Activated naive CD4-positive, alpha-beta T cell treated with anti-CD3 and anti-CD28 coated beads, Interleukin-2, amount 10 ng/mL, durations not matched to agents 7 days and 5 days (primary cell): ENCODE results near the gene KCNAB1.
"Not testable (repeated sequence)": the region's sequence is repeated elsewhere in the genome, so short reads cannot be mapped to it uniquely, and the experiment has no call there.

ENCODE experiments used
- CTCF ChIA-PET: fragments of 350-600 bp; sonication (Branson Sonifier 250); formaldehyde crosslinking; loops from one replicate; lab custom pipeline; 2021; ENCODE audit warnings: antibody characterized with exemption; lab: Charles Lee
- DNase-seq: peaks from one replicate; pipeline ENCODE4 v3.0.0-alpha.2; 2020
- H3K27ac Mint-ChIP-seq: one replicate; pipeline ENCODE4 v1.8.0; 2021; ENCODE audit warnings: mild to moderate bottlenecking, moderate library complexity, mixed read lengths
- H3K27me3 Mint-ChIP-seq: one replicate; pipeline ENCODE4 v1.8.0; 2021; ENCODE audit warnings: mild to moderate bottlenecking, mixed read lengths
- H3K36me3 Mint-ChIP-seq: one replicate; pipeline ENCODE4 v1.8.0; 2021; ENCODE audit warnings: mixed read lengths
- H3K4me1 Mint-ChIP-seq: one replicate; pipeline ENCODE4 v1.8.0; 2021; ENCODE audit warnings: mixed read lengths
- H3K4me3 Mint-ChIP-seq: one replicate; pipeline ENCODE4 v1.8.0; 2021; ENCODE audit warnings: mild to moderate bottlenecking, moderate library complexity, mixed read lengths
- H3K9me3 Mint-ChIP-seq: one replicate; pipeline ENCODE4 v1.8.0; 2021; ENCODE audit warnings: mixed read lengths

The KCNAB1 gene

GRCh38 chr3:156231221-156231620, 110.8 kb downstream of the KCNAB1 start:
- H3K4me3 Mint-ChIP-seq, DNase-seq, H3K4me1 Mint-ChIP-seq, CTCF ChIA-PET, H3K27ac Mint-ChIP-seq, H3K36me3 Mint-ChIP-seq, H3K9me3 Mint-ChIP-seq: not testable (repeated sequence)
- H3K27me3 Mint-ChIP-seq: peaks cover 24% of the 10 kb centered on the region

GRCh38 chr3:156233876-156234275, 113.5 kb downstream of the KCNAB1 start:
- Mint-ChIP-seq H3K4me1 (no peaks in the 10 kb centered on the region), H3K27ac (no peak overlapping the region), H3K27me3 (peaks cover 16% of the 10 kb centered on the region), H3K36me3 (no peaks in the 10 kb centered on the region), H3K9me3 (no peaks in the 10 kb centered on the region), H3K4me3 (no peak overlapping the region)
- CTCF ChIA-PET: no interaction called here
- no peak for DNase-seq

- H3K36me3 Mint-ChIP-seq: no peaks in the 10 kb centered on the region
- CTCF ChIA-PET: interaction anchor here (0.7 kb wide), 1 partner anchor 84 kb away, joined by 3 read pairs; no protein-coding TSS in a partner anchor
- H3K4me1 Mint-ChIP-seq: no peaks in the 10 kb centered on the region
- H3K27ac Mint-ChIP-seq: no peak overlapping the region
- H3K27me3 Mint-ChIP-seq: peaks cover 16% of the 10 kb centered on the region
- DNase-seq: no peak
- H3K4me3 Mint-ChIP-seq: no peak overlapping the region
- H3K9me3 Mint-ChIP-seq: no peaks in the 10 kb centered on the region
Observed at GRCh38 chr3:156236556-156237260, 116.3 kb downstream of the KCNAB1 start.

- Mint-ChIP-seq H3K4me3 (no peak overlapping the region), H3K36me3 (no peaks in the 10 kb centered on the region), H3K27me3 (peaks cover 6% of the 10 kb centered on the region), H3K4me1 (no peaks in the 10 kb centered on the region), H3K27ac (no peak overlapping the region), H3K9me3 (no peaks in the 10 kb centered on the region)
- CTCF ChIA-PET: no interaction called here
- no peak for DNase-seq
Observed at GRCh38 chr3:156240642-156241041, 120.3 kb downstream of the KCNAB1 start.

- no peaks in the 10 kb centered on the region for H3K36me3 Mint-ChIP-seq
- H3K4me1 Mint-ChIP-seq: no peaks in the 10 kb centered on the region
- no peak for DNase-seq
- CTCF ChIA-PET: no interaction called here
- H3K4me3 Mint-ChIP-seq: no peak overlapping the region
- H3K9me3 Mint-ChIP-seq: no peaks in the 10 kb centered on the region
- H3K27me3 Mint-ChIP-seq: peaks cover 10% of the 10 kb centered on the region
- no peak overlapping the region for H3K27ac Mint-ChIP-seq
Observed at GRCh38 chr3:156246961-156247725, 126.8 kb downstream of the KCNAB1 start.

GRCh38 chr3:156250550-156250949, 130.2 kb downstream of the KCNAB1 start:
- Mint-ChIP-seq H3K4me3 (no peak overlapping the region), H3K9me3 (no peaks in the 10 kb centered on the region), H3K27me3 (peaks cover 10% of the 10 kb centered on the region), H3K4me1 (no peaks in the 10 kb centered on the region), H3K27ac (no peak overlapping the region), H3K36me3 (no peaks in the 10 kb centered on the region)
- DNase-seq: no peak
- CTCF ChIA-PET: no interaction called here

- CTCF ChIA-PET: no interaction called here
- peaks cover 10% of the 10 kb centered on the region for H3K27me3 Mint-ChIP-seq
- no peak overlapping the region for H3K4me3 Mint-ChIP-seq
- H3K4me1 Mint-ChIP-seq: no peaks in the 10 kb centered on the region
- no peak overlapping the region for H3K27ac Mint-ChIP-seq
- no peak for DNase-seq
- no peaks in the 10 kb centered on the region for H3K9me3 Mint-ChIP-seq
- H3K36me3 Mint-ChIP-seq: no peaks in the 10 kb centered on the region
Observed at GRCh38 chr3:156251424-156251823, 131.0 kb downstream of the KCNAB1 start.

GRCh38 chr3:156252656-156253055, 132.3 kb downstream of the KCNAB1 start:
- no peaks in the 10 kb centered on the region for H3K4me1 Mint-ChIP-seq
- H3K27ac Mint-ChIP-seq: no peak overlapping the region
- H3K4me3 Mint-ChIP-seq: no peak overlapping the region
- CTCF ChIA-PET: no interaction called here
- no peaks in the 10 kb centered on the region for H3K36me3 Mint-ChIP-seq
- no peaks in the 10 kb centered on the region for H3K9me3 Mint-ChIP-seq
- DNase-seq: no peak
- peaks cover 6% of the 10 kb centered on the region for H3K27me3 Mint-ChIP-seq

- Mint-ChIP-seq H3K4me1 (no peaks in the 10 kb centered on the region), H3K27ac (no peak overlapping the region)
- CTCF ChIA-PET: no interaction called here
Observed at GRCh38 chr3:156253150-156253549, 132.8 kb downstream of the KCNAB1 start.

GRCh38 chr3:156256256-156256655, 135.9 kb downstream of the KCNAB1 start:
- peaks cover 4% of the 10 kb centered on the region for H3K27me3 Mint-ChIP-seq
- H3K36me3 Mint-ChIP-seq: no peaks in the 10 kb centered on the region
- H3K4me3 Mint-ChIP-seq: no peak overlapping the region
- no peak overlapping the region for H3K27ac Mint-ChIP-seq
- H3K9me3 Mint-ChIP-seq: no peaks in the 10 kb centered on the region
- DNase-seq: no peak
- CTCF ChIA-PET: no interaction called here
- H3K4me1 Mint-ChIP-seq: no peaks in the 10 kb centered on the region

More at GRCh38 chr3:156253150-156253549, 132.8 kb downstream of the KCNAB1 start:
- H3K36me3 Mint-ChIP-seq: no peaks in the 10 kb centered on the region
- peaks cover 4% of the 10 kb centered on the region for H3K27me3 Mint-ChIP-seq
- DNase-seq: no peak
- H3K4me3 Mint-ChIP-seq: no peak overlapping the region
- H3K9me3 Mint-ChIP-seq: no peaks in the 10 kb centered on the region

- no peaks in the 10 kb centered on the region for H3K4me1 Mint-ChIP-seq
- CTCF ChIA-PET: no interaction called here
- no peaks in the 10 kb centered on the region for H3K36me3 Mint-ChIP-seq
- H3K9me3 Mint-ChIP-seq: no peaks in the 10 kb centered on the region
- DNase-seq: no peak
- no peak overlapping the region for H3K27ac Mint-ChIP-seq
- H3K27me3 Mint-ChIP-seq: peaks cover 1% of the 10 kb centered on the region
- H3K4me3 Mint-ChIP-seq: no peak overlapping the region
Observed at GRCh38 chr3:156256945-156257344, 136.6 kb downstream of the KCNAB1 start.

GRCh38 chr3:156258301-156258700, 137.9 kb downstream of the KCNAB1 start:
- Mint-ChIP-seq H3K4me1 (no peaks in the 10 kb centered on the region), H3K36me3 (no peaks in the 10 kb centered on the region), H3K9me3 (no peaks in the 10 kb centered on the region), H3K27me3 (no peaks in the 10 kb centered on the region), H3K4me3 (no peak overlapping the region), H3K27ac (no peak overlapping the region)
- DNase-seq: no peak
- CTCF ChIA-PET: no interaction called here

GRCh38 chr3:156259896-156260295, 139.5 kb downstream of the KCNAB1 start:
- H3K4me3 Mint-ChIP-seq: no peak overlapping the region
- H3K4me1 Mint-ChIP-seq: no peaks in the 10 kb centered on the region
- CTCF ChIA-PET: no interaction called here
- no peak for DNase-seq
- H3K36me3 Mint-ChIP-seq: no peaks in the 10 kb centered on the region
- H3K27me3 Mint-ChIP-seq: no peaks in the 10 kb centered on the region
- no peak overlapping the region for H3K27ac Mint-ChIP-seq
- no peaks in the 10 kb centered on the region for H3K9me3 Mint-ChIP-seq

GRCh38 chr3:156260331-156260730, 140.0 kb downstream of the KCNAB1 start:
- Mint-ChIP-seq H3K9me3 (no peaks in the 10 kb centered on the region), H3K27me3 (no peaks in the 10 kb centered on the region), H3K4me3 (no peak overlapping the region), H3K27ac (no peak overlapping the region), H3K36me3 (no peaks in the 10 kb centered on the region), H3K4me1 (no peaks in the 10 kb centered on the region)
- DNase-seq: no peak
- CTCF ChIA-PET: no interaction called here

GRCh38 chr3:156264771-156265170, 144.4 kb downstream of the KCNAB1 start:
- H3K4me1 Mint-ChIP-seq: no peaks in the 10 kb centered on the region
- no peak for DNase-seq
- H3K9me3 Mint-ChIP-seq: no peaks in the 10 kb centered on the region
- no peaks in the 10 kb centered on the region for H3K27me3 Mint-ChIP-seq
- H3K36me3 Mint-ChIP-seq: no peaks in the 10 kb centered on the region
- no peak overlapping the region for H3K27ac Mint-ChIP-seq
- no peak overlapping the region for H3K4me3 Mint-ChIP-seq
- CTCF ChIA-PET: no interaction called here
